ENCODE measurements around the gene CHML.

DNA sequence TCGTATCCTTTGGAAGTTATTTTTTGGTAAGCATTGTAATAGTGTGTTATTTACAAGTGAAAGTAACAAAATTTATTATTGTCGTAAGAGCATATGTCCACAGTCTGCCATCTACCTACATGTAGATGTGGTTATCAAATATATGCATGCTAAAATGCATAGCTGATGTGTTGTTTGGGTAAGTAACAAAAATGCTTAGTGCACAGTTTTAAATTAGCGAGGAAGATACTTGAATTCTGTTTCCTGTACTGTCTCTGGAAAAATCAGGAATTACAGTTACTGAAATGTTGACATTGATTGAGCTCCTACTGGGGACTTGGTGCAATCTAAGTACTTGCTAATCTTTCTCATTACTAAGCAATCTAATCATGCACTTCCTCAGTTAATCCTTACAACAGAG is 26.2 kb upstream of the CHML start:
- TF ChIP-seq, protein P1, sequence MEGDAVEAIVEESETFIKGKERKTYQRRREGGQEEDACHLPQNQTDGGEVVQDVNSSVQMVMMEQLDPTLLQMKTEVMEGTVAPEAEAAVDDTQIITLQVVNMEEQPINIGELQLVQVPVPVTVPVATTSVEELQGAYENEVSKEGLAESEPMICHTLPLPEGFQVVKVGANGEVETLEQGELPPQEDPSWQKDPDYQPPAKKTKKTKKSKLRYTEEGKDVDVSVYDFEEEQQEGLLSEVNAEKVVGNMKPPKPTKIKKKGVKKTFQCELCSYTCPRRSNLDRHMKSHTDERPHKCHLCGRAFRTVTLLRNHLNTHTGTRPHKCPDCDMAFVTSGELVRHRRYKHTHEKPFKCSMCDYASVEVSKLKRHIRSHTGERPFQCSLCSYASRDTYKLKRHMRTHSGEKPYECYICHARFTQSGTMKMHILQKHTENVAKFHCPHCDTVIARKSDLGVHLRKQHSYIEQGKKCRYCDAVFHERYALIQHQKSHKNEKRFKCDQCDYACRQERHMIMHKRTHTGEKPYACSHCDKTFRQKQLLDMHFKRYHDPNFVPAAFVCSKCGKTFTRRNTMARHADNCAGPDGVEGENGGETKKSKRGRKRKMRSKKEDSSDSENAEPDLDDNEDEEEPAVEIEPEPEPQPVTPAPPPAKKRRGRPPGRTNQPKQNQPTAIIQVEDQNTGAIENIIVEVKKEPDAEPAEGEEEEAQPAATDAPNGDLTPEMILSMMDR (IDR thresholded peaks at IDR 0.05): no peak
- TF ChIP-seq POLR2A (IDR thresholded peaks at IDR 0.05) (no peak), POLR2AphosphoS5 (IDR thresholded peaks at IDR 0.05) (no peak), EP300 (IDR thresholded peaks at IDR 0.05) (no peak)

Data from sigmoid colon (tissue), 4 donors.